GM23338 (cell line): ENCODE measurements around the gene MUC5B.

Experiments
- CREB1 ChIP-seq: fragments of 250-450 bp; sonication (Bioruptor Pico); IDR thresholded peaks from 2 replicates; pipeline ENCODE4 v1.5.0; 2020; ENCODE audit warnings: low read depth, mild to moderate bottlenecking, moderate library complexity
- EZH2 ChIP-seq: fragments of 200-600 bp; sonication (generic); IDR thresholded peaks from one replicate; pipeline ENCODE4 v1.8.0; 2017; ENCODE audit warnings: antibody characterized with exemption, mild to moderate bottlenecking, low read depth; ENCODE audit not compliant: unreplicated experiment
- EZH2phosphoT487 ChIP-seq: fragments of 200-600 bp; sonication (generic); IDR thresholded peaks from one replicate; pipeline ENCODE4 v1.8.1; 2018; ENCODE audit warnings: antibody characterized with exemption; ENCODE audit not compliant: unreplicated experiment
- JUNB ChIP-seq: IDR thresholded peaks from one replicate; pipeline ENCODE4 v1.6.1; 2016; ENCODE audit warnings: antibody characterized with exemption; ENCODE audit not compliant: unreplicated experiment
- POLR2AphosphoS5 ChIP-seq: IDR thresholded peaks from 2 replicates; pipeline ENCODE4 v1.6.1; 2016; ENCODE audit warnings: antibody characterized with exemption, low read depth
- ZNF114 ChIP-seq: fragments of 250-450 bp; sonication (Bioruptor Pico); IDR thresholded peaks from 2 replicates; pipeline ENCODE4 v1.5.0; 2020; ENCODE audit warnings: mild to moderate bottlenecking, moderate library complexity
- ZNF331 ChIP-seq: fragments of 250-450 bp; sonication (Bioruptor Pico); IDR thresholded peaks from 2 replicates; pipeline ENCODE4 v1.5.0; 2020; ENCODE audit warnings: low read depth, mild to moderate bottlenecking, moderate library complexity
- TF ChIP-seq, protein P1 (sequence below), 2 experiments: fragments of 200-600 bp in 1 of 2; sonication (generic) in 1 of 2; conservative IDR thresholded peaks; 2 replicates each; pipeline versions ENCODE4 v1.5.1 to v1.6.1; 2016 to 2017; ENCODE audit warnings: antibody characterized with exemption in 2 of 2, low read depth in 2 of 2, mild to moderate bottlenecking in 2 of 2, moderate library complexity in 1 of 2
- TF ChIP-seq, protein P2 (sequence below): IDR thresholded peaks from one replicate; pipeline ENCODE4 v1.6.1; 2018; ENCODE audit warnings: antibody characterized with exemption; ENCODE audit not compliant: unreplicated experiment
- TF ChIP-seq, protein P3 (sequence below): IDR thresholded peaks from 2 replicates; pipeline ENCODE4 v1.6.1; 2016; ENCODE audit warnings: antibody characterized with exemption

DNA sequence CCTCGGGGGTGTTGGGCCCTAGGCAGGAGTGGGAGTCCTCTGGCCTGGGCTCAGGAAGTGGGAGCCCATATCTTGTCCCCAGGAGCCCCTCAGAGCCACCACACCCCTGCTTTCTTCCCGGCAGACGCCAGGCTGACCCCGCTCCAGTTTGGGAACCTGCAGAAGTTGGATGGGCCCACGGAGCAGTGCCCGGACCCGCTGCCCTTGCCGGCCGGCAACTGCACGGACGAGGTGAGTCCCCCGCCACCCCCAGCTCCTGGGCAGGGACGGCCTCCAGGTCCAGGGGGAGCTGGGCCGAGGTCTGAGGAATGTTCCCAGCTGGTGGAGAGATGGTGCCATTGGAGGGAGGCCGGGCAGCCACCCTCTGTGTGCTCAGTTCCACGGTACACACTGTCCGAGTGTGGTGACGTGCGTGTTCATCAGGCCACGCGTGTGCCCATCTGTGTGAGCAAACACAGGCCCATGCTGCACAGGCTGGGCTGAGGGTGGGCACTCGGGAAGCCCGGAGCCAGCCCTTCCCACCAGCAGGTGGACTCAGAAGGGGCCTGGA lies 4.8 kb downstream of the MUC5B start:
- TF ChIP-seq EZH2 (no peak), POLR2AphosphoS5 (no peak), EZH2phosphoT487 (no peak), ZNF331 (CRISPR knock-in tag) (no peak), CREB1 (CRISPR knock-in tag) (no peak), ZNF114 (CRISPR knock-in tag) (no peak), JUNB (no peak)
- TF ChIP-seq, protein P1, sequence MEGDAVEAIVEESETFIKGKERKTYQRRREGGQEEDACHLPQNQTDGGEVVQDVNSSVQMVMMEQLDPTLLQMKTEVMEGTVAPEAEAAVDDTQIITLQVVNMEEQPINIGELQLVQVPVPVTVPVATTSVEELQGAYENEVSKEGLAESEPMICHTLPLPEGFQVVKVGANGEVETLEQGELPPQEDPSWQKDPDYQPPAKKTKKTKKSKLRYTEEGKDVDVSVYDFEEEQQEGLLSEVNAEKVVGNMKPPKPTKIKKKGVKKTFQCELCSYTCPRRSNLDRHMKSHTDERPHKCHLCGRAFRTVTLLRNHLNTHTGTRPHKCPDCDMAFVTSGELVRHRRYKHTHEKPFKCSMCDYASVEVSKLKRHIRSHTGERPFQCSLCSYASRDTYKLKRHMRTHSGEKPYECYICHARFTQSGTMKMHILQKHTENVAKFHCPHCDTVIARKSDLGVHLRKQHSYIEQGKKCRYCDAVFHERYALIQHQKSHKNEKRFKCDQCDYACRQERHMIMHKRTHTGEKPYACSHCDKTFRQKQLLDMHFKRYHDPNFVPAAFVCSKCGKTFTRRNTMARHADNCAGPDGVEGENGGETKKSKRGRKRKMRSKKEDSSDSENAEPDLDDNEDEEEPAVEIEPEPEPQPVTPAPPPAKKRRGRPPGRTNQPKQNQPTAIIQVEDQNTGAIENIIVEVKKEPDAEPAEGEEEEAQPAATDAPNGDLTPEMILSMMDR (conservative IDR thresholded peaks at IDR 0.05; ENCODE audit: low read depth in 2 of 2) = no peak
- TF ChIP-seq, protein P2, sequence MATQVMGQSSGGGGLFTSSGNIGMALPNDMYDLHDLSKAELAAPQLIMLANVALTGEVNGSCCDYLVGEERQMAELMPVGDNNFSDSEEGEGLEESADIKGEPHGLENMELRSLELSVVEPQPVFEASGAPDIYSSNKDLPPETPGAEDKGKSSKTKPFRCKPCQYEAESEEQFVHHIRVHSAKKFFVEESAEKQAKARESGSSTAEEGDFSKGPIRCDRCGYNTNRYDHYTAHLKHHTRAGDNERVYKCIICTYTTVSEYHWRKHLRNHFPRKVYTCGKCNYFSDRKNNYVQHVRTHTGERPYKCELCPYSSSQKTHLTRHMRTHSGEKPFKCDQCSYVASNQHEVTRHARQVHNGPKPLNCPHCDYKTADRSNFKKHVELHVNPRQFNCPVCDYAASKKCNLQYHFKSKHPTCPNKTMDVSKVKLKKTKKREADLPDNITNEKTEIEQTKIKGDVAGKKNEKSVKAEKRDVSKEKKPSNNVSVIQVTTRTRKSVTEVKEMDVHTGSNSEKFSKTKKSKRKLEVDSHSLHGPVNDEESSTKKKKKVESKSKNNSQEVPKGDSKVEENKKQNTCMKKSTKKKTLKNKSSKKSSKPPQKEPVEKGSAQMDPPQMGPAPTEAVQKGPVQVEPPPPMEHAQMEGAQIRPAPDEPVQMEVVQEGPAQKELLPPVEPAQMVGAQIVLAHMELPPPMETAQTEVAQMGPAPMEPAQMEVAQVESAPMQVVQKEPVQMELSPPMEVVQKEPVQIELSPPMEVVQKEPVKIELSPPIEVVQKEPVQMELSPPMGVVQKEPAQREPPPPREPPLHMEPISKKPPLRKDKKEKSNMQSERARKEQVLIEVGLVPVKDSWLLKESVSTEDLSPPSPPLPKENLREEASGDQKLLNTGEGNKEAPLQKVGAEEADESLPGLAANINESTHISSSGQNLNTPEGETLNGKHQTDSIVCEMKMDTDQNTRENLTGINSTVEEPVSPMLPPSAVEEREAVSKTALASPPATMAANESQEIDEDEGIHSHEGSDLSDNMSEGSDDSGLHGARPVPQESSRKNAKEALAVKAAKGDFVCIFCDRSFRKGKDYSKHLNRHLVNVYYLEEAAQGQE = no peak
- TF ChIP-seq, protein P3, sequence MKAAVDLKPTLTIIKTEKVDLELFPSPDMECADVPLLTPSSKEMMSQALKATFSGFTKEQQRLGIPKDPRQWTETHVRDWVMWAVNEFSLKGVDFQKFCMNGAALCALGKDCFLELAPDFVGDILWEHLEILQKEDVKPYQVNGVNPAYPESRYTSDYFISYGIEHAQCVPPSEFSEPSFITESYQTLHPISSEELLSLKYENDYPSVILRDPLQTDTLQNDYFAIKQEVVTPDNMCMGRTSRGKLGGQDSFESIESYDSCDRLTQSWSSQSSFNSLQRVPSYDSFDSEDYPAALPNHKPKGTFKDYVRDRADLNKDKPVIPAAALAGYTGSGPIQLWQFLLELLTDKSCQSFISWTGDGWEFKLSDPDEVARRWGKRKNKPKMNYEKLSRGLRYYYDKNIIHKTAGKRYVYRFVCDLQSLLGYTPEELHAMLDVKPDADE = no peak
